Measurements from ENCODE around the gene IMMP1L.

IMMP1L gene

DNA sequence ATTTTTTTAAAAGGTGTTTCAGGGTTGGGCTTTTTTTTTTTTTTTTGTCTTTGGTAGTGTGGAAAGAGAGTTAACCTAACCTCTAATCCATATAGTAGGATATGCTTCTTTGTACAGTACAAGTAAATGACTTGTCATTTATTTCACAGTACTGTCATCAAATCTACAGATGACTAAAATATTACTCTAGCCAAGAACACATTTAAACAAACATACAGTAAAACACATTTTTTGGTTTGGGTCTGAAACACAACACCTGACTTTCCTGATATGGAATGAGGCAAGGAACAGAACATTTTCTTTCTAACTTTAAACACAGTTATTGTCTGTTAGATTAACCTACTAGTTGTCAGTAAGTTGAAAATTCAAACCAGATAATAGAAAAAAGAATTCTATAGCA lies 68.1 kb downstream of the IMMP1L start:
- Histone ChIP-seq H4K20me1 (ENCODE audit: insufficient read depth) (no peaks in the 10 kb centered on the region), H3K27ac (no peak overlapping the region), H2AFZ (ENCODE audit: low read depth) (no peak overlapping the region), H3K36me3 (ENCODE audit: insufficient read depth) (no peaks in the 10 kb centered on the region), H3K4me2 (no peak overlapping the region), H3K79me2 (ENCODE audit: insufficient read depth, low read depth) (no peaks in the 10 kb centered on the region), H3K4me1 (ENCODE audit: low read depth, poor library complexity, severe bottlenecking) (no peaks in the 10 kb centered on the region), H3K27me3 (ENCODE audit: insufficient read depth, low read depth) (no peaks in the 10 kb centered on the region), H3K9ac (no peak overlapping the region), H3K4me3 (IDR thresholded peaks at IDR 0.05; ENCODE audit: insufficient read depth, low read depth, low read length) (no peak overlapping the region)
- TF ChIP-seq CTCF (conservative IDR thresholded peaks at IDR 0.05; ENCODE audit: low read depth, low read length), result no peak

GRCh38 chr11:31437742-31438435 lies 71.5 kb downstream of the IMMP1L start:
- Histone ChIP-seq H3K4me2 (no peak overlapping the region), H3K27ac (no peak overlapping the region)
- TF ChIP-seq CTCF (conservative IDR thresholded peaks at IDR 0.05; ENCODE audit: low read depth, low read length), result no peak

DNA sequence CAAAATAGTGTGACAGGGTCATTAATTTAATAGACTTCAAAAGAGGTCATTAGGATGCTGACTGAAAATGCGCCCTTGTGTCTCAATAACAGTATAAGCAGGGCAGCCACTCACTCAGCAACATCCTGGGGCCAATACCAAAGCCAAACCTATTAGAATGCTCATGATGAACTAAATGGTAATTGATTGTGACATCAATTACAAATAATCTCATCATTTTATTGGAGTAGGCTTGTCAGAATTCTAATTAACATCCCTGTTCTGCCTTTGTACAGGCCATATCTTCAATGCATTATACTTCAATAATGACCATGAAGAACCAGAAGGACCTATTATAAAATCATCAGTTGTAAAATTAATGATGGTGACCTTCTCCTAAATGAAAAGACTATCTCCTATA lies 75.6 kb downstream of the IMMP1L start:
- no peak overlapping the region for H3K4me3 ChIP-seq (IDR thresholded peaks at IDR 0.05; ENCODE audit: insufficient read depth, low read depth, low read length)
- no peaks in the 10 kb centered on the region for H3K4me1 ChIP-seq (ENCODE audit: low read depth, poor library complexity, severe bottlenecking)
- no peaks in the 10 kb centered on the region for H3K27me3 ChIP-seq (ENCODE audit: insufficient read depth, low read depth)
- H4K20me1 ChIP-seq (ENCODE audit: insufficient read depth), result no peaks in the 10 kb centered on the region
- no peak for TF ChIP-seq CTCF (conservative IDR thresholded peaks at IDR 0.05; ENCODE audit: low read depth, low read length)
- H3K79me2 ChIP-seq (ENCODE audit: insufficient read depth, low read depth), result no peaks in the 10 kb centered on the region
- H3K27ac ChIP-seq, result no peak overlapping the region
- no peaks in the 10 kb centered on the region for H3K36me3 ChIP-seq (ENCODE audit: insufficient read depth)
- no peak overlapping the region for H3K4me2 ChIP-seq
- H3K9ac ChIP-seq, result no peak overlapping the region
- H2AFZ ChIP-seq (ENCODE audit: low read depth), result no peak overlapping the region

More at GRCh38 chr11:31437742-31438435, 71.5 kb downstream of the IMMP1L start:
- Histone ChIP-seq H3K9ac (no peak overlapping the region), H3K4me3 (IDR thresholded peaks at IDR 0.05; ENCODE audit: insufficient read depth, low read depth, low read length) (no peak overlapping the region), H2AFZ (ENCODE audit: low read depth) (no peak overlapping the region), H3K79me2 (ENCODE audit: insufficient read depth, low read depth) (no peaks in the 10 kb centered on the region), H3K27me3 (ENCODE audit: insufficient read depth, low read depth) (no peaks in the 10 kb centered on the region), H3K4me1 (ENCODE audit: low read depth, poor library complexity, severe bottlenecking) (no peaks in the 10 kb centered on the region), H4K20me1 (ENCODE audit: insufficient read depth) (no peaks in the 10 kb centered on the region), H3K36me3 (ENCODE audit: insufficient read depth) (no peaks in the 10 kb centered on the region)

GRCh38 chr11:31424652-31425051 lies 84.8 kb downstream of the IMMP1L start:
- no peaks in the 10 kb centered on the region for H3K27me3 ChIP-seq (ENCODE audit: insufficient read depth, low read depth)
- no peaks in the 10 kb centered on the region for H3K79me2 ChIP-seq (ENCODE audit: insufficient read depth, low read depth)
- no peak overlapping the region for H3K9ac ChIP-seq
- H3K27ac ChIP-seq, result no peak overlapping the region
- H3K4me3 ChIP-seq (IDR thresholded peaks at IDR 0.05; ENCODE audit: insufficient read depth, low read depth, low read length), result no peak overlapping the region
- TF ChIP-seq CTCF (conservative IDR thresholded peaks at IDR 0.05; ENCODE audit: low read depth, low read length), result no peak
- no peak overlapping the region for H3K4me2 ChIP-seq
- no peaks in the 10 kb centered on the region for H3K36me3 ChIP-seq (ENCODE audit: insufficient read depth)
- H2AFZ ChIP-seq (ENCODE audit: low read depth), result no peak overlapping the region
- no peaks in the 10 kb centered on the region for H4K20me1 ChIP-seq (ENCODE audit: insufficient read depth)
- no peaks in the 10 kb centered on the region for H3K4me1 ChIP-seq (ENCODE audit: low read depth, poor library complexity, severe bottlenecking)

Measured in KMS-11 (cell line).